HepG2 (cell line): Measurements from ENCODE around the gene RTEL1. TPM values are rescaled to one million over a fixed set of nuclear protein-coding genes. Genes with fewer than 3 reads are reported as not detected.

Experiments
- ADNP ChIP-seq: sonication (generic); formaldehyde crosslinking; IDR thresholded peaks from 2 replicates; pipeline ENCODE4 v1.4.0; 2020; ENCODE audit warnings: missing genetic modification reagents
- ASH2L ChIP-seq: fragments of 300-600, 200-600 bp; sonication (generic); IDR thresholded peaks from 2 replicates; pipeline ENCODE4 v1.7.0; 2017; ENCODE audit warnings: low read depth, mild to moderate bottlenecking, moderate library complexity, mixed read lengths, low read length; ENCODE audit not compliant: insufficient read length
- BRCA1 ChIP-seq: sonication (generic); formaldehyde crosslinking; IDR thresholded peaks from 2 replicates; pipeline ENCODE4 v1.4.0; 2020; ENCODE audit warnings: missing genetic modification reagents
- CCAR2 ChIP-seq: fragments of 200-400 bp; formaldehyde crosslinking; optimal IDR thresholded peaks from 2 replicates; pipeline ENCODE3; 2018; ENCODE audit warnings: low read depth, mild to moderate bottlenecking, low read length, moderate library complexity
- GLI4 ChIP-seq: sonication (generic); formaldehyde crosslinking; IDR thresholded peaks from 2 replicates; pipeline ENCODE4 v1.5.1; 2020; ENCODE audit warnings: missing genetic modification reagents, mild to moderate bottlenecking, moderate library complexity, borderline replicate concordance
- KAT7 ChIP-seq: IDR thresholded peaks from 2 replicates; pipeline ENCODE4 v1.6.1; 2018; ENCODE audit warnings: borderline replicate concordance, missing compliant biosample characterization
- MXI1 ChIP-seq: IDR thresholded peaks from 3 replicates; pipeline ENCODE4 v1.6.1; 2012; ENCODE audit warnings: low read depth, low read length, inconsistent platforms, borderline replicate concordance
- RFX1 ChIP-seq: fragments of 450-650 bp; IDR thresholded peaks from 2 replicates; pipeline ENCODE4 v1.6.1; 2017
- SATB2 ChIP-seq: sonication (generic); formaldehyde crosslinking; IDR thresholded peaks from 2 replicates; pipeline ENCODE4 v1.5.0; 2020; ENCODE audit warnings: missing genetic modification reagents
- TMF1 ChIP-seq: sonication (generic); formaldehyde crosslinking; IDR thresholded peaks from 2 replicates; pipeline ENCODE4 v1.8.1; 2022; ENCODE audit warnings: low read depth, missing genetic modification reagents
- TP53 ChIP-seq: sonication (generic); formaldehyde crosslinking; conservative IDR thresholded peaks from 2 replicates; pipeline ENCODE4 v1.4.0; 2020; ENCODE audit warnings: missing genetic modification reagents
- WIZ ChIP-seq: sonication (generic); formaldehyde crosslinking; IDR thresholded peaks from 2 replicates; pipeline ENCODE4 v1.5.1; 2020; ENCODE audit warnings: mild to moderate bottlenecking, missing genetic modification reagents
- ZKSCAN1 ChIP-seq: fragments of 150-350 bp; IDR thresholded peaks from 2 replicates; pipeline ENCODE4 v1.6.1; 2014; ENCODE audit warnings: low read length
- ZNF264 ChIP-seq: sonication (generic); formaldehyde crosslinking; IDR thresholded peaks from 2 replicates; pipeline ENCODE4 v1.4.0; 2020; ENCODE audit warnings: missing genetic modification reagents
- ZNF564 ChIP-seq: sonication (generic); formaldehyde crosslinking; IDR thresholded peaks from 2 replicates; pipeline ENCODE4 v1.8.1; 2023; ENCODE audit warnings: mild to moderate bottlenecking, missing genetic modification reagents
- ZNF674 ChIP-seq: sonication (generic); formaldehyde crosslinking; IDR thresholded peaks from 2 replicates; pipeline ENCODE4 v1.5.0; 2020; ENCODE audit warnings: low read depth, mild to moderate bottlenecking, missing genetic modification reagents
- ZNF883 ChIP-seq: sonication (generic); formaldehyde crosslinking; IDR thresholded peaks from 2 replicates; pipeline ENCODE4 v1.5.1; 2020; ENCODE audit warnings: mild to moderate bottlenecking, missing genetic modification reagents; ENCODE audit errors: not compliant biosample characterization
- polyA plus RNA-seq, 8 experiments: library from polyadenylated mRNA; depleted of rRNA in 3 of 8; stranded (reverse) in 7 of 8; unstranded in 1 of 8; fragments of >200 nt; fragmentation: Illumina TruSeq in 4 of 8; extraction: Trizol in 4 of 8; gene quantifications; 2 replicates each; pipeline versions ENCODE4 v1.2.1 to v1.2.3, GENCODE V29; 2011 to 2016; ENCODE audit warnings: low read depth in 4 of 8, missing spikeins in 1 of 8, mixed read lengths in 1 of 8; ENCODE audit not compliant: insufficient read depth in 1 of 8
- total RNA-seq, 5 experiments: library from RNA; depleted of rRNA; stranded (reverse); fragments of >200 nt; fragmentation: Illumina TruSeq; extraction: Trizol; gene quantifications; 2 replicates each; pipeline ENCODE4 v1.2.3, GENCODE V29; 2016; ENCODE audit warnings: low read depth in 1 of 5
- TF ChIP-seq, protein P1 (sequence below): sonication (generic); formaldehyde crosslinking; IDR thresholded peaks from 2 replicates; pipeline ENCODE4 v1.5.0; 2020; ENCODE audit warnings: mild to moderate bottlenecking, missing genetic modification reagents
- TF ChIP-seq, protein P2 (sequence below): sonication (generic); formaldehyde crosslinking; IDR thresholded peaks from 2 replicates; pipeline ENCODE4 v1.5.0; 2020; ENCODE audit warnings: mild to moderate bottlenecking, missing genetic modification reagents, borderline replicate concordance
- TF ChIP-seq, protein P3 (sequence below): sonication (generic); formaldehyde crosslinking; IDR thresholded peaks from 2 replicates; pipeline ENCODE4 v1.5.0; 2020; ENCODE audit warnings: missing genetic modification reagents

Gene RTEL1
- total and polyA plus RNA-seq, 2 of the 13 experiments (the other 11 are each of a cell fraction or from before 2014, with no cell fraction given): 21.8 to 36.4 TPM

DNA sequence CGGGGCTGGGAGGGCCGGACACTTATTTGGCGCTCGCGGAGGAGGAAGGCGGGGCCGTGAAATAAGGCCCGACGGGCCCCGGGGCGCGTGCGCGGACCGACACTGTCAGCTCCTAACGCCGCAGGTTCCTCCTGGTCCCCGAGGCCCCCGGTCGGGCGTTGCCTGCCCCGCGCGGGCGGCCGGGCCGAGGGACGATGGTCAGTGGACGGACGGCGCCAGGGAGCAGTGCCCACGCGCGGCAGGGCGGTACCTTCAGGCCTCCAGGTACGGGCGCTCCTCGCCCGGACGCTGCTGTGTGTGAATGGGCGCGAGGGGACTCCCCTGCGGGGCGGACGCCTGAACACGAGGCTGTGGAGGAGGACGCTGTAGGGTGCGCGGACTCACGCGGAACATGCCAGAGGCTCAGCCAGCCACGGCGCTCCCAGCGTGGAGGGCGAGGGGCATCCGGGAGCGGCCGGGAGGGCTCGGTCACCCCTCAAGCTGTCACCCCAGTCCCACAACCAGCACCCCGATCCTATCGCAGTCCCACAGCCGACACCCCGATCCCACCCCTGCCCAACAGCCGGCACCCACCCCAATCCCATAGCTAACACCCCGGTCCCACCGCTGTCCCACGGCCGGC lies 30.9 kb upstream of the RTEL1 start (continued):
- TF ChIP-seq MXI1 (peak; percentile 100), ADNP (CRISPR knock-in tag) (no peak), WIZ (CRISPR knock-in tag) (peak; percentile 88; the same call in 1 of the 2 replicates), ZNF883 (peak; percentile 99), BRCA1 (CRISPR knock-in tag) (peak; percentile 96), ASH2L (peak; percentile 35), SATB2 (CRISPR knock-in tag) (peak; percentile 89), GLI4 (CRISPR knock-in tag) (peak; percentile 77; the same call in 1 of the 2 replicates), ZNF674 (CRISPR knock-in tag) (no peak), ZNF264 (peak; percentile 84), ZKSCAN1 (no peak), KAT7 (CRISPR knock-in tag) (peak; percentile 94), RFX1 (no peak), TP53 (CRISPR knock-in tag) (peak; percentile 85), CCAR2 (no peak), TMF1 (CRISPR knock-in tag) (0 out of 2 replicates have a peak, but pooled peaks have one; percentile 90), ZNF564 (peak; percentile 93)
- TF ChIP-seq, protein P1, sequence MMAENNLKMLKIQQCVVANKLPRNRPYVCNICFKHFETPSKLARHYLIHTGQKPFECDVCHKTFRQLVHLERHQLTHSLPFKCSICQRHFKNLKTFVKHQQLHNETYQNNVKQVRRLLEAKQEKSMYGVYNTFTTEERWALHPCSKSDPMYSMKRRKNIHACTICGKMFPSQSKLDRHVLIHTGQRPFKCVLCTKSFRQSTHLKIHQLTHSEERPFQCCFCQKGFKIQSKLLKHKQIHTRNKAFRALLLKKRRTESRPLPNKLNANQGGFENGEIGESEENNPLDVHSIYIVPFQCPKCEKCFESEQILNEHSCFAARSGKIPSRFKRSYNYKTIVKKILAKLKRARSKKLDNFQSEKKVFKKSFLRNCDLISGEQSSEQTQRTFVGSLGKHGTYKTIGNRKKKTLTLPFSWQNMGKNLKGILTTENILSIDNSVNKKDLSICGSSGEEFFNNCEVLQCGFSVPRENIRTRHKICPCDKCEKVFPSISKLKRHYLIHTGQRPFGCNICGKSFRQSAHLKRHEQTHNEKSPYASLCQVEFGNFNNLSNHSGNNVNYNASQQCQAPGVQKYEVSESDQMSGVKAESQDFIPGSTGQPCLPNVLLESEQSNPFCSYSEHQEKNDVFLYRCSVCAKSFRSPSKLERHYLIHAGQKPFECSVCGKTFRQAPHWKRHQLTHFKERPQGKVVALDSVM (CRISPR knock-in tag): no peak
- TF ChIP-seq, protein P2, sequence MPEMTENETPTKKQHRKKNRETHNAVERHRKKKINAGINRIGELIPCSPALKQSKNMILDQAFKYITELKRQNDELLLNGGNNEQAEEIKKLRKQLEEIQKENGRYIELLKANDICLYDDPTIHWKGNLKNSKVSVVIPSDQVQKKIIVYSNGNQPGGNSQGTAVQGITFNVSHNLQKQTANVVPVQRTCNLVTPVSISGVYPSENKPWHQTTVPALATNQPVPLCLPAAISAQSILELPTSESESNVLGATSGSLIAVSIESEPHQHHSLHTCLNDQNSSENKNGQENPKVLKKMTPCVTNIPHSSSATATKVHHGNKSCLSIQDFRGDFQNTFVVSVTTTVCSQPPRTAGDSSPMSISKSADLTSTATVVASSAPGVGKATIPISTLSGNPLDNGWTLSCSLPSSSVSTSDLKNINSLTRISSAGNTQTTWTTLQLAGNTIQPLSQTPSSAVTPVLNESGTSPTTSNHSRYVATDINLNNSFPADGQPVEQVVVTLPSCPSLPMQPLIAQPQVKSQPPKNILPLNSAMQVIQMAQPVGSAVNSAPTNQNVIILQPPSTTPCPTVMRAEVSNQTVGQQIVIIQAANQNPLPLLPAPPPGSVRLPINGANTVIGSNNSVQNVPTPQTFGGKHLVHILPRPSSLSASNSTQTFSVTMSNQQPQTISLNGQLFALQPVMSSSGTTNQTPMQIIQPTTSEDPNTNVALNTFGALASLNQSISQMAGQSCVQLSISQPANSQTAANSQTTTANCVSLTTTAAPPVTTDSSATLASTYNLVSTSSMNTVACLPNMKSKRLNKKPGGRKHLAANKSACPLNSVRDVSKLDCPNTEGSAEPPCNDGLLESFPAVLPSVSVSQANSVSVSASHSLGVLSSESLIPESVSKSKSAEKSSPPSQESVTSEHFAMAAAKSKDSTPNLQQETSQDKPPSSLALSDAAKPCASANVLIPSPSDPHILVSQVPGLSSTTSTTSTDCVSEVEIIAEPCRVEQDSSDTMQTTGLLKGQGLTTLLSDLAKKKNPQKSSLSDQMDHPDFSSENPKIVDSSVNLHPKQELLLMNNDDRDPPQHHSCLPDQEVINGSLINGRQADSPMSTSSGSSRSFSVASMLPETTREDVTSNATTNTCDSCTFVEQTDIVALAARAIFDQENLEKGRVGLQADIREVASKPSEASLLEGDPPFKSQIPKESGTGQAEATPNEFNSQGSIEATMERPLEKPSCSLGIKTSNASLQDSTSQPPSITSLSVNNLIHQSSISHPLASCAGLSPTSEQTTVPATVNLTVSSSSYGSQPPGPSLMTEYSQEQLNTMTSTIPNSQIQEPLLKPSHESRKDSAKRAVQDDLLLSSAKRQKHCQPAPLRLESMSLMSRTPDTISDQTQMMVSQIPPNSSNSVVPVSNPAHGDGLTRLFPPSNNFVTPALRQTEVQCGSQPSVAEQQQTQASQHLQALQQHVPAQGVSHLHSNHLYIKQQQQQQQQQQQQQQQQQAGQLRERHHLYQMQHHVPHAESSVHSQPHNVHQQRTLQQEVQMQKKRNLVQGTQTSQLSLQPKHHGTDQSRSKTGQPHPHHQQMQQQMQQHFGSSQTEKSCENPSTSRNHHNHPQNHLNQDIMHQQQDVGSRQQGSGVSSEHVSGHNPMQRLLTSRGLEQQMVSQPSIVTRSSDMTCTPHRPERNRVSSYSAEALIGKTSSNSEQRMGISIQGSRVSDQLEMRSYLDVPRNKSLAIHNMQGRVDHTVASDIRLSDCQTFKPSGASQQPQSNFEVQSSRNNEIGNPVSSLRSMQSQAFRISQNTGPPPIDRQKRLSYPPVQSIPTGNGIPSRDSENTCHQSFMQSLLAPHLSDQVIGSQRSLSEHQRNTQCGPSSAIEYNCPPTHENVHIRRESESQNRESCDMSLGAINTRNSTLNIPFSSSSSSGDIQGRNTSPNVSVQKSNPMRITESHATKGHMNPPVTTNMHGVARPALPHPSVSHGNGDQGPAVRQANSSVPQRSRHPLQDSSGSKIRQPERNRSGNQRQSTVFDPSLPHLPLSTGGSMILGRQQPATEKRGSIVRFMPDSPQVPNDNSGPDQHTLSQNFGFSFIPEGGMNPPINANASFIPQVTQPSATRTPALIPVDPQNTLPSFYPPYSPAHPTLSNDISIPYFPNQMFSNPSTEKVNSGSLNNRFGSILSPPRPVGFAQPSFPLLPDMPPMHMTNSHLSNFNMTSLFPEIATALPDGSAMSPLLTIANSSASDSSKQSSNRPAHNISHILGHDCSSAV: no peak
- TF ChIP-seq, protein P3, sequence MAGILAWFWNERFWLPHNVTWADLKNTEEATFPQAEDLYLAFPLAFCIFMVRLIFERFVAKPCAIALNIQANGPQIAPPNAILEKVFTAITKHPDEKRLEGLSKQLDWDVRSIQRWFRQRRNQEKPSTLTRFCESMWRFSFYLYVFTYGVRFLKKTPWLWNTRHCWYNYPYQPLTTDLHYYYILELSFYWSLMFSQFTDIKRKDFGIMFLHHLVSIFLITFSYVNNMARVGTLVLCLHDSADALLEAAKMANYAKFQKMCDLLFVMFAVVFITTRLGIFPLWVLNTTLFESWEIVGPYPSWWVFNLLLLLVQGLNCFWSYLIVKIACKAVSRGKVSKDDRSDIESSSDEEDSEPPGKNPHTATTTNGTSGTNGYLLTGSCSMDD (CRISPR knock-in tag): peak; percentile 95
